Suprapubic skin (tissue), 4 donors: ENCODE data around the gene CFAP20DC. TPM values are rescaled to one million over a fixed set of nuclear protein-coding genes. Genes with fewer than 3 reads are reported as not detected.

ENCODE experiments used
- DNase-seq, 2 donors: peaks; one replicate each; pipeline ENCODE4 v3.0.0-alpha.2; 2019; ENCODE audit warnings: low spot score in 2 of 2
- H3K27ac ChIP-seq: fragments of 200-600 bp; sonication (generic); one replicate; pipeline ENCODE4 v1.5.1; 2019
- H3K27me3 ChIP-seq: fragments of 200-600 bp; sonication (generic); one replicate; pipeline ENCODE4 v1.5.1; 2019
- H3K36me3 ChIP-seq: fragments of 200-600 bp; sonication (generic); one replicate; pipeline ENCODE4 v1.5.1; 2019
- H3K4me1 ChIP-seq: fragments of 200-600 bp; sonication (generic); one replicate; pipeline ENCODE4 v1.5.1; 2019
- H3K4me3 ChIP-seq: fragments of 200-600 bp; sonication (generic); one replicate; pipeline ENCODE4 v1.5.1; 2019; ENCODE audit warnings: mild to moderate bottlenecking
- H3K9me3 ChIP-seq: fragments of 200-600 bp; sonication (generic); one replicate; pipeline ENCODE4 v1.5.1; 2019
- EP300 ChIP-seq: sonication (generic); formaldehyde crosslinking; IDR thresholded peaks from one replicate; pipeline ENCODE4 v1.6.1; 2017; ENCODE audit warnings: antibody characterized with exemption
- POLR2A ChIP-seq, 2 donors: fragments of 450-650 bp; IDR thresholded peaks; one replicate each; pipeline ENCODE4 v1.6.1; 2017; ENCODE audit warnings: antibody characterized with exemption in 2 of 2, mild to moderate bottlenecking in 2 of 2, moderate library complexity in 2 of 2
- POLR2AphosphoS5 ChIP-seq, 3 donors: sonication (generic); formaldehyde crosslinking; IDR thresholded peaks; one replicate each; pipeline ENCODE4 v1.6.1; 2017; ENCODE audit warnings: antibody characterized with exemption in 3 of 3
- WGBS: methylation state at CpG from one replicate; pipeline ENCODE4 v1.1.5; 2018; 5-methylcytosine and 5-hydroxymethylcytosine counted together
- total RNA-seq, 4 donors: library from RNA; depleted of rRNA; stranded (reverse); fragments of >200 nt; gene quantifications; one replicate each; pipeline ENCODE4 v1.1.0, GENCODE V29; 2016
- TF ChIP-seq, protein P1 (sequence below), 2 donors: fragments of 200-600 bp in 1 of 2; fragments of 450-650 bp in 1 of 2; sonication (generic) in 1 of 2; IDR thresholded peaks; one replicate each; pipeline ENCODE4 v1.5.1; 2016 to 2019; ENCODE audit warnings: antibody characterized with exemption in 2 of 2, mild to moderate bottlenecking in 1 of 2, moderate library complexity in 1 of 2

The CFAP20DC gene
- total RNA-seq, 4 donors from 2014 or later: 0.53 to 2.3 (median 0.94) TPM

DNA sequence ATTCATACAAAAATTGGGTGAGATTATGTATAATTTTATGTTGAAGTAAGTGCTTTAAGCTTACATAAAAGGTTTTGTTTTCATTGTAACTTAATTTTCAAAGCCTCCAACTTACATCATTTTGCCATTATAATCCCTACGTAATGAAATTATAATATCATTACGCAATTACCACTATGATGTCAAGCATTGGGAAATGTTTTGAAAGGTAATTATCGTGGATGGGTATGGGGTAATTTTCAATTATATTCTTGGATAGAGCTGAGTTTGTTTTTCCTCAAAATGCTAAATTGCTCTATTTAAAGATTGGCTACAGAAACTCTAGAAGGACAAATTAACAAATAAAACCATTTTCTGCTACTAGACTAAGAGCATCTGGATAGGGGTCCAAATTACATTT, 303.1 kb downstream of the CFAP20DC start:
- Histone ChIP-seq H3K9me3 (no peaks in the 10 kb centered on the region), H3K27me3 (no peaks in the 10 kb centered on the region), H3K27ac (no peak overlapping the region), H3K4me1 (no peaks in the 10 kb centered on the region), H3K36me3 (no peaks in the 10 kb centered on the region), H3K4me3 (no peak overlapping the region)
- 80% methylated on average over 3 of the region's 3 CpGs for WGBS
- TF ChIP-seq, protein P1, sequence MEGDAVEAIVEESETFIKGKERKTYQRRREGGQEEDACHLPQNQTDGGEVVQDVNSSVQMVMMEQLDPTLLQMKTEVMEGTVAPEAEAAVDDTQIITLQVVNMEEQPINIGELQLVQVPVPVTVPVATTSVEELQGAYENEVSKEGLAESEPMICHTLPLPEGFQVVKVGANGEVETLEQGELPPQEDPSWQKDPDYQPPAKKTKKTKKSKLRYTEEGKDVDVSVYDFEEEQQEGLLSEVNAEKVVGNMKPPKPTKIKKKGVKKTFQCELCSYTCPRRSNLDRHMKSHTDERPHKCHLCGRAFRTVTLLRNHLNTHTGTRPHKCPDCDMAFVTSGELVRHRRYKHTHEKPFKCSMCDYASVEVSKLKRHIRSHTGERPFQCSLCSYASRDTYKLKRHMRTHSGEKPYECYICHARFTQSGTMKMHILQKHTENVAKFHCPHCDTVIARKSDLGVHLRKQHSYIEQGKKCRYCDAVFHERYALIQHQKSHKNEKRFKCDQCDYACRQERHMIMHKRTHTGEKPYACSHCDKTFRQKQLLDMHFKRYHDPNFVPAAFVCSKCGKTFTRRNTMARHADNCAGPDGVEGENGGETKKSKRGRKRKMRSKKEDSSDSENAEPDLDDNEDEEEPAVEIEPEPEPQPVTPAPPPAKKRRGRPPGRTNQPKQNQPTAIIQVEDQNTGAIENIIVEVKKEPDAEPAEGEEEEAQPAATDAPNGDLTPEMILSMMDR (IDR thresholded peaks at IDR 0.05): no peak
- no peak for TF ChIP-seq EP300
- no peak for TF ChIP-seq POLR2AphosphoS5 (IDR thresholded peaks at IDR 0.05)
- no peak for TF ChIP-seq POLR2A (IDR thresholded peaks at IDR 0.05)
- no peak for DNase-seq

DNA sequence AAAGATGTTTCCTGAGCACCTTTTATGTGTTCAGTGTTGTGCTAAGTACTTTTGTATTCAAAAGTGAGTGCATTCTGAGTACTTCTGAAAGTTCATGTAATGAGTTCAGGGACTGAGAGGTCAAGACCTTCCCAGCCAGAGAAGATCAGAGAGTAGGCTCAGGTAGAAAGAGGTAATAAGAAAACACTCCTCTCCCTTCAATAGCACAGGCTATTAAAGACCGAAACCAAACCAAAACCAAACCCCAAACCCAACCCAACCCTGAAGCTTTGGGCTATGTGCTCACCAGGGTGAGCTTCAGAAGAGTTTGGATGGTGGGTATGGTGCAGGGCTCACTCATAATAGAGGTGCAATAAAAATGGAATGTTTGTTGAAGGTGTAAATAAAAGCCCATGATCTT, 306.5 kb downstream of the CFAP20DC start:
- Histone ChIP-seq H3K27me3 (no peaks in the 10 kb centered on the region), H3K4me3 (no peak overlapping the region), H3K4me1 (no peaks in the 10 kb centered on the region), H3K36me3 (no peaks in the 10 kb centered on the region), H3K27ac (no peak overlapping the region), H3K9me3 (no peaks in the 10 kb centered on the region)
- TF ChIP-seq POLR2AphosphoS5 (IDR thresholded peaks at IDR 0.05) (no peak), EP300 (no peak), POLR2A (IDR thresholded peaks at IDR 0.05) (no peak)
- TF ChIP-seq, protein P1 (IDR thresholded peaks at IDR 0.05): no peak
- DNase-seq: no peak
- WGBS: 83% methylated on average over 1 of the region's 1 CpG

DNA sequence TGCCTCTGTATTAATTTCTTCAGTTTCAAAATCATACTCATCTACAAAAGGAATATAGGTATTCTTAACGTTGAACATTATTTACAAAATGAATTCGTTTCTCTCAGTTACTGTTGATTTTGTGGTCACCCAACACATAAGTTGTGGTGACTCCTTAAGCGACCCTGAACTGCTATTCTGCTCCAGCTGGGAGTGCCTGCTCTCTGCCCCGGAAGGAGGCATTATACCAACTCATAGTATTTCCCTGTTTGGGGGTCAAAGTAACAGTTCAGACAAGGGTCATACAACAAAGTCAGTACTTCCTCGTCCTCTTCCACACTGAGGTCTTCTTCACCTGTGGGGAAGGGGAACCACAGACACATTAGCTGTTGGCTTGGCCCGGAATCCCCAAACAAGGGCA, 307.6 kb downstream of the CFAP20DC start:
- Histone ChIP-seq H3K36me3 (no peaks in the 10 kb centered on the region), H3K4me3 (no peak overlapping the region), H3K4me1 (no peaks in the 10 kb centered on the region), H3K27me3 (no peaks in the 10 kb centered on the region), H3K9me3 (no peaks in the 10 kb centered on the region), H3K27ac (no peak overlapping the region)
- TF ChIP-seq, protein P1 (IDR thresholded peaks at IDR 0.05): no peak
- no peak for TF ChIP-seq EP300
- no peak for TF ChIP-seq POLR2A (IDR thresholded peaks at IDR 0.05)
- no peak for TF ChIP-seq POLR2AphosphoS5 (IDR thresholded peaks at IDR 0.05)
- DNase-seq: no peak
- 90% methylated on average over 6 of the region's 6 CpGs for WGBS

DNA sequence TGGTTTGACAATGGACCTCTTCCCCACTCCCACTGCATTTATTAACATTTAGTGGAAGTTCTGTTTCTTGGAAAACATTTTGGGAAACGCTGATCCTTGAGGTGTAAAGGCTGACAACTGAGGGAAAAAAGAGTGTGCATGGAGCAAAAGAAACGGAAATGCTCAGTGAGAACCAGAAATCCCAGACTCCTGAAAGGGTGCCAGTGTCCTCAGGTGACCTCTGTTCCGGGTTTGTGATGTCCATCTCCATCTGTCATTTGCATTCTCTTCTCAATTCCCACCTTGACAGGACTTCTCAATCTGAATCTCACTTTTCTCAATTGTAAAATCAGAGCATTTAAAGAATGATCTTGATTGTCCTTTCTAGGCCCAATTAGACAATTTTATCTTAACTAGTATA, 312.2 kb downstream of the CFAP20DC start:
- 83% methylated on average over 3 of the region's 3 CpGs for WGBS
- Histone ChIP-seq H3K4me1 (no peaks in the 10 kb centered on the region), H3K27me3 (no peaks in the 10 kb centered on the region), H3K27ac (no peak overlapping the region), H3K36me3 (no peaks in the 10 kb centered on the region), H3K4me3 (no peak overlapping the region), H3K9me3 (no peaks in the 10 kb centered on the region)
- no peak for DNase-seq
- TF ChIP-seq EP300: no peak
- TF ChIP-seq POLR2A (IDR thresholded peaks at IDR 0.05): no peak

DNA sequence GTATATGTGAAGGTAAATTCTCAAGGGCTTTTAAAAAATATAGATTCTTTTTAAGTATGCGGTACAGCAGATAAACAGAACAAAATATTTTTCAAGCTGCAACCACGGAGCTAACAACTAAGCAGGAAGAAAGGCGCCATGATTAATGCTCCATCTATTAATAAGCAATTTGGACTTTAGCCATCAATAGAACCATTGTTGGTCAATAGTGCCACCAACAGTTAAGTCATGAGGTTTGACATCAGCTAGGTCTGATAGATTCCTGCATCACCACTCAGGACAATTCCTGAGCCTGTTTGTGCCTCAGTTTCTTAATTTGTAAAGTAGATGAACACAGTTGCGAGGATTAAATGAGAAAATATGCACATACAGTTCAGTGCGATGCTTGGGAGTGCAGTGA, 318.2 kb downstream of the CFAP20DC start:
- 78% methylated on average over 5 of the region's 5 CpGs for WGBS
- no peak for TF ChIP-seq POLR2AphosphoS5 (IDR thresholded peaks at IDR 0.05)
- TF ChIP-seq POLR2A (IDR thresholded peaks at IDR 0.05): no peak
- TF ChIP-seq, protein P1 (IDR thresholded peaks at IDR 0.05): no peak
- TF ChIP-seq EP300: no peak

DNA sequence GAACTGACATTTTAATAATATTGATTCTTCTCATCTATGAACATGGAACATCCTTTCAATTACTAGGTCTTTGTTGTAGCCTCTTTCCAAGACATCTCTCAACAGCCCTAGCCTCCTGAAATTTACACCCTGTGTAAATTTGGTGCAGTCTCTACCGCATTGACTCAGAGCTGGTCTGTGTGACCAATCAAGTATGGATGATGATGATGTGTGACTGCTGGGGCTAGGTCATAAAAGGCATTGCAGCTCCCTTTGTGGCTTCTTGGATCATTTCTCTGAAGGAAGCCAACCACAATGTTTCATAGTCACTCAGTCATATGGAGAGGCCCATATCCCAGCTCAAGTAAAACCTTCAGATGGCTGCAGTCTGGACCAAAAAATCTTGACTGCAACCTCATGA, 321.1 kb downstream of the CFAP20DC start:
- Histone ChIP-seq H3K36me3 (no peaks in the 10 kb centered on the region), H3K27me3 (no peaks in the 10 kb centered on the region), H3K27ac (no peak overlapping the region), H3K4me1 (no peaks in the 10 kb centered on the region), H3K9me3 (no peaks in the 10 kb centered on the region), H3K4me3 (no peak overlapping the region)
- TF ChIP-seq POLR2A (IDR thresholded peaks at IDR 0.05): no peak
- no peak for TF ChIP-seq EP300
- no peak for TF ChIP-seq POLR2AphosphoS5 (IDR thresholded peaks at IDR 0.05)
- TF ChIP-seq, protein P1 (IDR thresholded peaks at IDR 0.05): no peak
- DNase-seq: no peak
- 94% methylated on average over 1 of the region's 1 CpG for WGBS

More for the DNA sequence above, 318.2 kb downstream of the CFAP20DC start:
- DNase-seq: no peak
- no peak overlapping the region for H3K27ac ChIP-seq
- H3K27me3 ChIP-seq: no peaks in the 10 kb centered on the region
- H3K36me3 ChIP-seq: no peaks in the 10 kb centered on the region
- no peak overlapping the region for H3K4me3 ChIP-seq
- no peaks in the 10 kb centered on the region for H3K9me3 ChIP-seq
- no peaks in the 10 kb centered on the region for H3K4me1 ChIP-seq
